PC-3 (cell line): Measurements from ENCODE around the gene PRDX5. TPM values are rescaled to one million over a fixed set of nuclear protein-coding genes. Genes with fewer than 3 reads are reported as not detected.

Experiments used
- ATAC-seq: fragments of 200-7000 bp; cut with Tn5 transposase; 2 replicates; pipeline ENCODE4 v1.9.1; 2020; ENCODE audit warnings: mild to moderate bottlenecking, moderate library complexity
- BruUV-seq: library from RNA; stranded (reverse); fragments of 400-500 nt; replicated peaks from 2 replicates; lab custom pipeline; 2021; lab: Mats Ljungman, UMichigan
- CTCF ChIA-PET: fragments of 300-600 bp; sonication (Branson Sonifier 250); formaldehyde crosslinking; loops from one replicate; lab custom pipeline; 2022; ENCODE audit warnings: antibody characterized with exemption; lab: Charles Lee
- POLR2A ChIA-PET: fragments of 300-600 bp; sonication (Branson Sonifier 250); formaldehyde crosslinking; loops from one replicate; lab custom pipeline; 2022; ENCODE audit warnings: antibody characterized with exemption; ENCODE audit not compliant: unreplicated experiment; lab: Charles Lee
- DNase-seq: peaks from one replicate; pipeline ENCODE4 v3.0.0-alpha.2; 2015
- H2AFZ ChIP-seq: fragments of 300-600 bp; sonication (generic); 2 replicates; pipeline ENCODE4 v1.6.0; 2016; ENCODE audit warnings: antibody characterized with exemption, low read length
- H3F3A ChIP-seq: fragments of 300-600 bp; sonication (generic); one replicate; pipeline ENCODE4 v1.6.0; 2017; ENCODE audit warnings: antibody characterized with exemption, low read length, control low read depth, mild to moderate bottlenecking; ENCODE audit not compliant: unreplicated experiment
- H3K27ac ChIP-seq: fragments of 300-600 bp; sonication (generic); 2 replicates; pipeline ENCODE4 v1.5.1; 2016; ENCODE audit warnings: mild to moderate bottlenecking, low read length
- H3K27me3 ChIP-seq: fragments of 300-600 bp; sonication (generic); 2 replicates; pipeline ENCODE4 v1.6.1; 2016; ENCODE audit warnings: low read length, mixed read lengths
- H3K36me3 ChIP-seq: fragments of 300-600 bp; sonication (generic); 2 replicates; pipeline ENCODE4 v1.6.1; 2016; ENCODE audit warnings: low read depth, mixed run types, low read length, mixed read lengths
- H3K4me1 ChIP-seq: fragments of 300-600 bp; sonication (generic); 2 replicates; pipeline ENCODE4 v1.5.1; 2016; ENCODE audit warnings: low read length; ENCODE audit not compliant: insufficient read depth
- H3K4me2 ChIP-seq: fragments of 300-600 bp; sonication (generic); 2 replicates; pipeline ENCODE4 v1.6.0; 2016; ENCODE audit warnings: low read length
- H3K4me3 ChIP-seq: fragments of 300-600 bp; sonication (generic); 2 replicates; pipeline ENCODE4 v1.5.1; 2016; ENCODE audit warnings: mild to moderate bottlenecking, low read length, mixed read lengths
- H3K79me2 ChIP-seq: fragments of 300-600 bp; sonication (generic); 2 replicates; pipeline ENCODE4 v1.6.1; 2017; ENCODE audit warnings: low read length, mixed read lengths
- H3K9ac ChIP-seq: fragments of 300-600 bp; sonication (generic); 2 replicates; pipeline ENCODE4 v1.6.0; 2016; ENCODE audit warnings: mild to moderate bottlenecking, low read length
- H3K9me2 ChIP-seq: fragments of 300-600 bp; sonication (generic); replicated peaks from 2 replicates; pipeline ENCODE4 v1.6.1; 2016; ENCODE audit warnings: mixed run types, low read length, mixed read lengths
- H3K9me3 ChIP-seq: fragments of 300-600 bp; sonication (generic); 2 replicates; pipeline ENCODE4 v1.6.1; 2016; ENCODE audit warnings: low read length, mixed read lengths
- H4K20me1 ChIP-seq: fragments of 300-600 bp; sonication (generic); 2 replicates; pipeline ENCODE4 v1.6.1; 2016; ENCODE audit warnings: low read length, mixed read lengths
- CTCF ChIP-seq: fragments of 300-600 bp; sonication (generic); conservative IDR thresholded peaks from 2 replicates; pipeline ENCODE4 v1.5.1; 2017; ENCODE audit warnings: antibody characterized with exemption, low read depth, mild to moderate bottlenecking, low read length
- EZH2 ChIP-seq: fragments of 300-600 bp; sonication (generic); IDR thresholded peaks from one replicate; pipeline ENCODE4 v1.6.1; 2017; ENCODE audit warnings: antibody characterized with exemption, mild to moderate bottlenecking, low read length; ENCODE audit not compliant: unreplicated experiment
- EZH2phosphoT487 ChIP-seq: fragments of 300-600 bp; sonication (generic); IDR thresholded peaks from 2 replicates; pipeline ENCODE4 v1.6.1; 2018; ENCODE audit warnings: mild to moderate bottlenecking, antibody characterized with exemption, low read length, borderline replicate concordance
- intact Hi-C: fragments of 100-400 bp; cut with micrococcal nuclease; formaldehyde crosslinking; loops from 2 replicates; pipeline ENCODE4 v1.9.0; 2023
- total RNA-seq: library from RNA; depleted of rRNA; stranded (reverse); fragments of >200 nt; gene quantifications from 2 replicates; pipeline ENCODE4 v1.2.3, GENCODE V29; 2014

PRDX5 gene
- total RNA-seq, 1 experiment from 2014 or later: 467 TPM

GRCh38 chr11:64343767-64344559 is 26.0 kb downstream of the PRDX5 start:
- peak; percentile 30 for DNase-seq
- Histone ChIP-seq H3K4me3 (no peak overlapping the region), H3K36me3 (no peaks in the 10 kb centered on the region), H3K4me1 (peaks cover 12% of the 10 kb centered on the region), H3K9me2 (no peaks in the 10 kb centered on the region), H3K27ac (no peak overlapping the region), H3K79me2 (no peaks in the 10 kb centered on the region), H3K9ac (no peak overlapping the region), H3K27me3 (no peaks in the 10 kb centered on the region), H2AFZ (no peak overlapping the region), H3K9me3 (no peaks in the 10 kb centered on the region), H3K4me2 (no peak overlapping the region), H3F3A (no peaks in the 10 kb centered on the region), H4K20me1 (no peaks in the 10 kb centered on the region)
- intact Hi-C loops: no loop called here
- no peak for TF ChIP-seq EZH2phosphoT487
- no peak for TF ChIP-seq EZH2
- TF ChIP-seq CTCF: peak; percentile 49
- no TSS peak for BruUV-seq
- ChIA-PET CTCF (no interaction called here), POLR2A (no interaction called here)
- no peak for ATAC-seq

- POLR2A ChIA-PET: no interaction called here
Measured at GRCh38 chr11:64344787-64345186, 26.9 kb downstream of the PRDX5 start.

More at GRCh38 chr11:64344787-64345186, 26.9 kb downstream of the PRDX5 start:
- TF ChIP-seq EZH2phosphoT487 (no peak), EZH2 (no peak), CTCF (no peak)
- no TSS peak for BruUV-seq
- no peak overlapping the region for H2AFZ ChIP-seq
- H3K27me3 ChIP-seq: no peaks in the 10 kb centered on the region
- no peak for DNase-seq
- no peak for ATAC-seq
- CTCF ChIA-PET: interaction anchor here (2.2 kb wide), 1 partner anchor 10 kb away, joined by 9 read pairs; no protein-coding TSS in a partner anchor
- intact Hi-C loops: no loop called here
- peaks cover 12% of the 10 kb centered on the region for H3K4me1 ChIP-seq
- H3K4me2 ChIP-seq: no peak overlapping the region
- H4K20me1 ChIP-seq: no peaks in the 10 kb centered on the region
- no peaks in the 10 kb centered on the region for H3K79me2 ChIP-seq
- no peak overlapping the region for H3K4me3 ChIP-seq
- H3K9ac ChIP-seq: no peak overlapping the region
- H3K9me2 ChIP-seq: no peaks in the 10 kb centered on the region
- no peaks in the 10 kb centered on the region for H3F3A ChIP-seq
- no peaks in the 10 kb centered on the region for H3K9me3 ChIP-seq
- no peak overlapping the region for H3K27ac ChIP-seq
- no peaks in the 10 kb centered on the region for H3K36me3 ChIP-seq
